DND-41 (cell line): ENCODE measurements around the gene CUBN.

ENCODE experiments used
- EZH2 ChIP-seq: IDR thresholded peaks from 3 replicates; pipeline ENCODE4 v1.6.1; 2012; ENCODE audit warnings: borderline replicate concordance, low read depth, mild to moderate bottlenecking, moderate library complexity, low read length, inconsistent platforms; ENCODE audit not compliant: severe bottlenecking
- TF ChIP-seq, protein P1 (sequence below): IDR thresholded peaks from 2 replicates; pipeline ENCODE4 v1.5.1; 2012; ENCODE audit warnings: borderline replicate concordance, low read length, moderate library complexity, mild to moderate bottlenecking; ENCODE audit not compliant: poor library complexity, severe bottlenecking; ENCODE audit errors: extremely low read depth

GRCh38 chr10:17145239-17145638 lies 15.6 kb upstream of the CUBN start:
- TF ChIP-seq EZH2: no peak
- TF ChIP-seq, protein P1, sequence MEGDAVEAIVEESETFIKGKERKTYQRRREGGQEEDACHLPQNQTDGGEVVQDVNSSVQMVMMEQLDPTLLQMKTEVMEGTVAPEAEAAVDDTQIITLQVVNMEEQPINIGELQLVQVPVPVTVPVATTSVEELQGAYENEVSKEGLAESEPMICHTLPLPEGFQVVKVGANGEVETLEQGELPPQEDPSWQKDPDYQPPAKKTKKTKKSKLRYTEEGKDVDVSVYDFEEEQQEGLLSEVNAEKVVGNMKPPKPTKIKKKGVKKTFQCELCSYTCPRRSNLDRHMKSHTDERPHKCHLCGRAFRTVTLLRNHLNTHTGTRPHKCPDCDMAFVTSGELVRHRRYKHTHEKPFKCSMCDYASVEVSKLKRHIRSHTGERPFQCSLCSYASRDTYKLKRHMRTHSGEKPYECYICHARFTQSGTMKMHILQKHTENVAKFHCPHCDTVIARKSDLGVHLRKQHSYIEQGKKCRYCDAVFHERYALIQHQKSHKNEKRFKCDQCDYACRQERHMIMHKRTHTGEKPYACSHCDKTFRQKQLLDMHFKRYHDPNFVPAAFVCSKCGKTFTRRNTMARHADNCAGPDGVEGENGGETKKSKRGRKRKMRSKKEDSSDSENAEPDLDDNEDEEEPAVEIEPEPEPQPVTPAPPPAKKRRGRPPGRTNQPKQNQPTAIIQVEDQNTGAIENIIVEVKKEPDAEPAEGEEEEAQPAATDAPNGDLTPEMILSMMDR: no peak
